ENCODE data around the gene DYNC1LI1.

- TF ChIP-seq CTCF (conservative IDR thresholded peaks at IDR 0.05) (no peak), ZFX (IDR thresholded peaks at IDR 0.05) (no peak)
These were observed 70.4 kb downstream of the DYNC1LI1 start for GRCh38 chr3:32500231-32500630.
